ENCODE measurements around the gene DOHH.

DOHH gene

DNA sequence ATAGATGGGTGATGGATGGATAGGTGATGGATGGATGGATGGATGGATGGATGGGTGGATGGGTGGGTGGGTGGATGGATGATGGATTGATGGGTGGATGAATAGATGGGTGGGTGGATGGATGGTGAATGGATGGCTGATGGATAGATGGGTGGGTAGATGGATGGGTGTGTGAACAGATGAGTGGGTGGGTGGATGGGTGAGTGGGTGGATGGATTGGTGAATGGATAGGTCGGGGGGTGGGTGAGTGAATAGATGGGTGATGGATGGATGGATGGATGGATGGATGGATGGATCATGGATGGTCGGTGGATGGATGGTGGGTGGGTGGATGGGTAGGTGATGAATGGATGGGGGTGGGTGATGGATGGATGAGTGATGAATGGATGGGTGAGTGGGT lies 23.6 kb downstream of the DOHH start:
- no peak for DNase-seq

DNA sequence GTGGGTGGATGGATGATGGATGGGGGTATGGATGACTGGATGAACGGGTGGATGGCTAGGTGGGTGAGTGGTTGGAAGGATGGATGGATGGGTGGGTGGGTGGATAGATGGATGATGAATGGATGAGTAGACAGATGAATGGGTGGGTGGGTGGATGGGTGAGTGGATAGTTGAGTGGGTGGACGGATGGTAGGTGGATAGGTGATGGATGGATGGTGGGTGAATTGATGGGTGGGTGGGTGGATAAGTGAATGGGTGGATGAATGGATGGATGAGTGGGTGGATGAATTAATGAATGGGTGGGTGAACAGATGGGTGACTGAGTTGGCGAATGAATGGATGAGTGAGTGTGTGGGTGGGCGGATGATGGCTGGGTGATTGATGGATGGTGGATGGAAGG lies 25.0 kb downstream of the DOHH start:
- no peak for DNase-seq

DNA sequence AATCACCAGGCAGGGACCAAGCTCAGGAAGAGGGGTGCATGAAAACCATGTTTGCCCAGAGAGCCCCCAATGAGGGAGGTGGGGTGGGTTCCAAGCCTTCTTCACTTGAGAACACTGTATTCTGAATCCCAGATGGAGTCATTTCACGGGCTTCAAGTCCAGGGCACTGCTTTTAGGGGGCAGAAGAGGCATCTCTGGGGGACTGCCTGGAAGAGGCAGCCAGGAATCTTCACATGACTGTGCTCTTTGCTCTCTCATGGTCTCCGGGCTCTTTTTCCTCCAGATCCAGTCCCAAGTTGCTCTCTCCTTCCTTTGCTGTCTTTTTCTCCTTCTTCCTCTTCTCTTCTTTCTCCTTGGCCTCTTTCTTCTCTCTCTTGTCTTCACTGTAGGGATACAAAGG lies 25.9 kb downstream of the DOHH start:
- DNase-seq: no peak

DNA sequence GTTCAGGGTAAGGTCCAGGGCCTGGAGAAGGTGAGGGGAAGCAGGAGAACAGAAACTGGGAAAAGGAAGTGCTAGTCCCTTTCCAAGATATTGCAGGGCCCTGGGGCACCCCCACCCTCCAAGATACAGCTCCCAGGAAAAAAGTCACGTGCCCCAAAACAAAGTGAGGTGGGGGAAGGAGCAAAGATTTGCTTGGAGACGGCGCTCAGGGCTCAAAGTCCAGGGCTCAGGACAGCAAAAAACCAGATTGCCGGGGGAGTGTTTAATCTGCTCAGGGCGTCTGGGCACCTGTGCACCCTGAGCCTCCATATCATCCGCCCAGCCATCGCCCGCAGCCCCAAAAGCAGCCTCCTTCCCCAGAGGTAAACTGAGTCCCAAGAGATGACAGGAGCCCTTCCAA lies 26.5 kb downstream of the DOHH start:
- no peak for DNase-seq

DNA sequence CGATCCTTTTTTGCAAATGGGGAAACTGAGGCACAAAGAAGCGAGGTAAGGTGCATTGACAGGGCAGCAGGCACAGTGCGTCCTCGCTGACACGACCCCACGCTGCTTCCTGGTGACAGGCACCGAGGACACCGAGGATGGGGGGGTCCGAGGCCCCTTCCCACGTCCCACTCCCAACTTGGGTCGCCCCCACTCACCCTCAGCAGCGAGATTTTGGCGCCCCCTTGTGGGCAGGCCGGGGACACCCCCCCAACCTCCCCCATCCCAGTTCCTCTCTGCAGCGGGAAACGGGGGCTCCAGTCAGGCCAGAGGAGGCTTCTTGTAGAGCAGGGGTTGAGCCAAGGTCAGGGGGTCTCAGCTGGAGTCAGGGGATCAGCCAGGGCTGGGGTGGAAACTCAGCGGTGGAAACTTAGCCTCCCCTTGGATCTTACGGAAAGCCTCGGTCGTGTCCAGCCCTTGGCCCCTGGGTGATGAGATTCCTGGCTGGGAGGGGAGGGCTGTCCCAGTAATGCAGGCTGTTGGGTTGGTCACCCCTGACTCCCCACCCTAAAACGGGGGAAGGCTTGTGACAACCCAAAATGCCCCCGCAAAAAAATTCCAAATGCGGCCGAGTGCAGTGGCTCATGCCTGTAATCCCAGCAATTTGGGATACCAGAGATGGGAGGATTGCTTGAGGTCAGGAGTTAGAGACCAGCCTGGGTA lies 28.4 kb downstream of the DOHH start:
- no peak for DNase-seq

DNA sequence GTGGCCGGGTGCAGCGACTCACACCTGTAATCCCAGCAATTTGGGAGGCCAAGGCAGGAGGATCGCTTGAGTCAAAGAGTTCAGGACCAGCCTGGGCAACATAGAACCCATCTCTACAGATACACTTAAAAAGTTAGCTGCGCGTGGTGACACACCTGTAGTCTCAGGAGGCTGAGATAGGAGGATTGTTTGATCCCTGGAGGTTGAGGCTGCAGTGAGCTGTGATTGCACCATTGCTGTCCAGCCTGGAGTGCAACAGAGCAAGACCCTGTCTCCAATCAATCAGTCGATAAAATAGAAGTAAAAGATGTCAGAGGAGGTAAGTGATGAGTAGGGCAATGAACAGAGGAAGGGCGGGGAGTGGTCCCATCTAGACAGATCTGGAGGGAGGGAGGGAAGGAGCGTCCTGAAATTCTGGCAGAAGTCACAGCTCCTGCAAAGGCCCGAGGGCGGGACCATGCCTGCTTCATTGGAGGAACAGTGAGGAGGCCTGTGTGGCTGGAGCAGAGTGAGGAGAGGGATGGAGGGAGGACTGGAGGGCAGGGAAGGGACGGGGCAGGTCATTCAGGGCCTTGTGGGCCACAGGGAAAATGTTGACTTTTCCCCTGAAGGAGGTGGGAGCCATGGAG lies 29.9 kb downstream of the DOHH start:
- no peak for DNase-seq

DNA sequence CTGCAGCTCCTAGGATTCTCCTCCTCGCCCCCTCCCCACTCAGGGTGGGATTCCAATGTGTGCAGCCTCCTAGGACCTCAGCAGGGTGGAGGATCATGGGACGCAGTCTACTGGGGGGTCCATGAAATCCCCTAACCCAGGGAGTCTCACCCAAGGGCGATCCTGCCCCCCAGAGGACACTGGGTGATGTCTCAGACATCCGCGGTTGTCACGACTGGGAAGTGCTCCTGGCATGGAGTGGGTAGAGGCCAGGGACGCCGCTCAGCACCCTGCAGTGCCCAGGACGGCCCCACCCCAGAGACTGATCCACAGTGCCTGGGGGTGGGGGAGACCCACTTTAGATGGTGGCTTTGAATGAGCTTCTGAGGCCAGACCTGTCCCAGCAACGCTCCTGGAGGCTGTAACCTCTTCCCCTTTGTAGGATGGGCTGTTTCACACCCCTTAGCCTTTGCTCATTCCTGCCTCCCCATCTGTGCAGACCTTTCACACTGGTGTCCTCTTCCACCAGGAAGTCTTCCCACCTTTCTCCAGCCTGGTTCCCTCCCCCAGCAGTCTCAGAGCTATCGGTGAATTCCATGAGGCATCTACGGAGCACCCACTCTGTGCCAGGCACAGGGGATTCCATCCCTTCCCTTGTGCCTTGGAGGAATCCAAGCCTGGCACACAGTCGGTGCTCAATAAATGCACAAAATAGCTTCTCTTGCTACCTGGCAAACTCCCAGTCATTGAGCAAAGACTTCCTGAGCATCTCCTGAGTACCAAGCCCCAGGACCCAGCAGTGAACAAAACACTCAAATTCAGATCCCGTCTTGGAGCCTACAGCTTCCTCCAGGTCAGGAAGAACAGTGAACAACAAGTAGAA lies 30.6 kb downstream of the DOHH start:
- DNase-seq: no peak

DNA sequence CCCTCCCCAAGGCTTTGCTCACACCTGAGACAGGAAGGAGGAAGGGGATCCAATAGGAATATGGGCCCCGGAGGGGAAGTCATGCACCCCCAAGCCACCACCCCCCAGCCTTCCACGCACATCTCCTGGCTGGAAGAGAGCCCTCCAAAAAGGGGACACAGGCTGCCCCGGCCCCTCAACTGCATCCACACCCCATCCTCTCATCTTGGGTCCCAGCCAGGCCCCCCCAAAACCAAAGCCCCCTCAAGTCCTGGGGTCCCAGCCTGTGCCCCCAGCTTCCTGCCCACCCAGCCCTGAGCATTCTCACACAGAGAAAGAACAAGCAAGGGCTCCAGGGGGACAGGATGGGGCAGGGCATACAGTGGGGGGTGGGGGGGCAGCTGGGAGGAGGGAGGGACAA lies 32.3 kb downstream of the DOHH start:
- no peak for DNase-seq

DNA sequence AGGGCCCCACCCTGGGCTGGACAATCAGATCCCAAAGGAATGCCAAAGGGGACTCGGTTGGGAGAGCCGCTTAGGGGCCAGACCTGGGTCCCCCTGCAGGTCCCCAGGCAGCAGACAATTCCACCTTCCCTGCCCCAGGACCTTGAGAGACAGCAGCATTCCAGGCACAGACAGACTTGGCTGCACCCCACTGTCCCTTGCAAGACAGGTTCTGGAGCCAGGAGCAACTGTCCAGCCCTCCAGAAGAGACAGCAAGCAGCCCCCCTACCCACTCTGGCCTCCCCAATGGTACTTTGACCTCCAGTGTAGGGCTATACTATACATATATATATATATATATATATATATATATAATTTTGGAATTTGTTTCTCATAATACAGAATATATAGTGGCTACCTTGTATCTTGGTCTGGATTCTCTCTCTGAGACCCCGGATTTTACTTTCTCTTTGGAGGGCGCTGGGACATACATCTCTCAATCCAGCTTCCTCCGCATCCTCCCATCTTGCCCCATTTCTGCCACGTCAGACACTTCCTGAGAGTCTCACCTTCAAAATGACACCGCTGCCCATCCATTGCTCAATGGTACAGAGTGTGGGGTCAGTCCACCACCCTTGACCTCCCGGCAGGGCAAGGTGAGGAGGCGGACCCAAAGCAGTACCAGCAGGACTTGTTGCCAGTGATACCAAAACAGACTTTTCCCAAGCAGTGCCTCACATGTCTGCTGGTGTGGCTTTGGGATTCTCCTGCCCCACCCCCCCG lies 32.9 kb downstream of the DOHH start:
- no peak for DNase-seq

DNA sequence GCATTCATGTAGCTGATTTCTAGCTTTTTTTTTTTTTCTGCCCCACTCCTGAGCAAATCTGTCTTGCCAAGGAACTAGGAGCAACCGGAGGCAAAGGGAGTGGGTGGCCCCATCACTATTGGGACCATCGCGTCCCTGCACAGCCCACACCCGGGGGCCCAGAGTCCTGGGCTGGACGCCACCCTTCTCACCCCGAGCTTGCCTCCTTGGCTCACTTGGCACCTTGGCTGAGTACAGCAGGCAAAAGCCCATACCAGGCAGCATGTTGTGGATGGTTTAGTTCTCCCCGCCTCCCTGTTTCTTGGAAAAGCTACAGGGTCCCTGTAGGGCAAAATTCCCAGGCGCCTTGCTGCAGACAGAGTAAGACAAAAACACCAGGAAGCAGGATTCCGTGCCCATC lies 33.8 kb downstream of the DOHH start:
- DNase-seq: no peak

DNA sequence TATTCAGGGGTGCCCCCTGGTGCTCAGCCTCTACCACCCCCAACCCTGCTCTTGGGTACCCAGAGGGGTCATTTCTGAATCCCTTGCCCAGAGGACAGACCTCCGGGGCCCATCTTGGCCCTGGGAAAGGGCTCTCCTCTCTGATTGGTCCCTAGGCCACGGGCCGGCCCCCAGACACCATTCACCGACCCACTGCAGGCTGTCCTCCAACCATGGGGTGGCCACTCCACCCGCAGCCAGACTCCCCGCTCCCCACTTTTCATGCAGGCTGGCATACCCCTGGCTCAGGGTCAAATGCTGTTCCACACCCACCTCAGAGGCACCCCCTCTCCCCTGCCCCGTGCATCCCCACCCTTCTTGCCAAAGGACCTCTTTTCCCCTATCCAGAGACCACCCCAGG lies 34.9 kb downstream of the DOHH start:
- no peak for DNase-seq

DNA sequence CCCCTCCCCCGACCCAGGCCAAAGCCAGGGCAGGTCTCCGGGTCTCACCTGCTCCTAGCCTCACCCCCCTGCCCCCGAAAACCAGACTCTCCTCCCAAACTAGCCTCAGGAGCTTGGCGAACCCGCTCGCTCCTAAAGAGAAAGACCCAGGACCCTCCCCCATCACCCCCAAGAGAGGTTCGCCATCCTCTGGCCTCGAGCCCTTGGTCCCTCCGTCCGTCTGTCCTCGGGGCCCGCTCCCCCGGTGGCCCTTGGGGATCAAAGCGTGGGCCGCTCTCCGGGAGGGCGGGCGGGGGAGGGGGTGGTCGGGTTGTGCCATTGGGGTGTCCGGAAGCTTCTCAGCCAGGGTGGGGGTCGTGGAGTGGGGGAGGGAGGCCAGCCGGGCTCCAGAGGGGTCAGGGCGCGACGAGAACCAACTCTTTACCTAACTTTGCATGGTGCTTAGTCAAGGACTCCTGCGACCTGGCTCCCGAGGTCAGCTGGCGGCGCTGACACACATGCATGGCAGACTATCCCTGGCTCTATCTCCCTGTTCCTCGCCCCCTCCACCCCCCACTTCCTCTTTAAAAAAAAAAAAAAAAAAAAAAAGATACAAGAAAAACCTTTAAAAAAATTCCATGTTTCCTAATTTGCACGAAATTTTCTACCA lies 35.8 kb downstream of the DOHH start:
- DNase-seq: no peak

DNA sequence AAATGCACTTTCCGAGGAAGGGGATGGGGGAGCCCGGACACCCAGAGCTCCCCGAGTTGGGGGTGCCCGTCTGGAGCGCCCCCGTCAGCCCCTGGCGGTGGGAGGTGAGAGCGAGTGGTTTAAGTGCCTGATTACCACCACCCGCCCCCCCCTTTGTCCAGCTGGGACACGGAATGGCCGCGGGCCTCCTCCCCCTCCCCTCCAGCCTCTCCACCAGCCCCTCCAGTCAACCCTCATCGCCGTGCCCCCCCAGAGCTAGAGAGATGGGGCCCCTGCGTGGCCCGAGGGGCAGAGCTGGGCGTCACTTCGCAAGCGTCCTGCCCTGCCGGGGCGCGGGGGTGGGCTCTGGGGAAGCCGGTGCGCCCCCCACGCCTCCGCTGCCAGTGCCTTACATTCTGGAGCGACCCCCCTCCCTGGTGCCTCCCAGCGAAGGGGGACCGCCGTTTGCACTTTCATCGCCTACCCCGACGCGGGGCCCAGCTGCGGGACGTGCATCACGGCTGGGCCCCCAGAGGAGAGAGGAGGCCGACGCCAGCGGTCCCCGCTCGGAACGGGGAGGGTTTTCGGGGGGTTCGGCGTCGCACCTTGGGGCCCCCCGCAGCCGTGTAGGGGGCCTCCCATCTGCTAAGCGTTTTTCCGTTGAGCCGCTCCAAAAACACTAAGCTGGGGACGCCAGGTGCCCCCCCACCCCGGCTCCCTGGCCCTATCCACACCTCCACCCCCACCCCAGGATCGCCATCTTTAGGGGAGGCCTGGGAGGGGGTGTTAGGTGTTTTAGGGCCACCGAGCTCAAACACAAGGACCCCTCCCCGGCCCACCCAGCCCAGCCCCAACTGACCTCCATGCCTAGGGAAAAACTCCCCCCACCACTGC lies 36.5 kb downstream of the DOHH start:
- DNase-seq: no peak

DNA sequence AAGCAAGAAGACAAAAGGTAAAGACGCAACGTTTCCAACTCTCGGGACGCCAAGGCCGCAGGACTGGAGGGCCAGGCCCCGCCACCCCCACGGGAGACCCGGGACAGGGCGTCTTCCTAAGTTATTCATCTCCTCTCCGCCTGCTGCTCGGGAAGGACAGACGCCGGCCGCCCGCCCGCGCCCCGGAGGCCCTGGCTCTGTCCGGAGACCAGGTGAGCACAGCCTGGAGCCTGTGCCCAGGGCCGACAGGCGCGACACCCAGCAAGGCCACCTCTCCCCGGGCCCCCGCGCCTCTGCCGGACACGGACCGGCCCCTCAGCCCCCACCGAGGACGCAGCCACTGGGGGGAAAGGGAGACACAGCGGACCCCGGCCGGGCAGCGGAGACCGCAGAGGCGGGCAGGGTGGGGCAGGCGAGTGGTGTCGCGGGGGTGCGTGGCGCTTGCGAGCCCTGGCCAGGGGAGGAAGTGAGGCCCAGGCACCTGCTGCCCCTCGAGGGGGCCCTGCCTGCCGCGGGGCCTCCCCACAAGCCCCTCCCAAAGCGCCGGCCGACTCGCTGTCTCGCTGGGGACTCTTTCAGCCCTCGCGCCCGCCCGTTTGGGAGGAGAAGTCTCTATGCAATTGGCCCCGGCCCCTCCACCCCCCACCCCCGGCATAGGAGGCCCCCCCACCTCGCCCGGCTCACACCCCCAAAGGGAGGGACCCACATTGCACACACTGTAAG lies 37.3 kb downstream of the DOHH start:
- no peak for DNase-seq

DNA sequence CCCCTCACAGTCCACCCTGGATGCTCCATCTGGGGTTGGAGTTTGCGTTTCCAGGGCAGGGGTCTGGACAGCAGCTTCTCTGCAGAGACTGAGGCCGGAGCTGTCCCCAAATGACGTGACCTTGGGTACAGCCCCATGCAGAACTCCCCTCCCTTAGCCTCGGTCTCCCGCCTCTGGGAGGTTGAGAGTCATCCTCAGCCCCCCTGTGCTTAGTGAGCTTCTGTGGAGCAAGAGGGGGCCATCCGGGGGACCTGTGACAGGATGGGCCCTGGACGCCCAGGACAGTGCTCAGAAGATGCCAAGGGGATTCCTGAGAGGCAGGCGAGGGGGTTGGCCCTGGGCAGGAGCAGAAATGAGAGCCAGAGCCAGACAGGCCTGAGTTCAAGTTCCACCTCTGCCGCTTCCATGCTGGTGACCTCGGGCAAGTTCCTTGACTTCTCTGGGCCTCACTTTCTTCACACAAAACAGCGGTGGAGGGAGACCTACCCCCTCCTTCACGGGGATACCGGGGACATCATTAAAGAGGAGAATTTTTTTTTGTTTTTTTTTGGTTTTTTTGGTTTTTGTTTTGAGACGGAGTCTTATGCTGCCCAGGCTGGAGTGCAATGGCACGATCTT lies 40.4 kb downstream of the DOHH start:
- no peak for DNase-seq

DNA sequence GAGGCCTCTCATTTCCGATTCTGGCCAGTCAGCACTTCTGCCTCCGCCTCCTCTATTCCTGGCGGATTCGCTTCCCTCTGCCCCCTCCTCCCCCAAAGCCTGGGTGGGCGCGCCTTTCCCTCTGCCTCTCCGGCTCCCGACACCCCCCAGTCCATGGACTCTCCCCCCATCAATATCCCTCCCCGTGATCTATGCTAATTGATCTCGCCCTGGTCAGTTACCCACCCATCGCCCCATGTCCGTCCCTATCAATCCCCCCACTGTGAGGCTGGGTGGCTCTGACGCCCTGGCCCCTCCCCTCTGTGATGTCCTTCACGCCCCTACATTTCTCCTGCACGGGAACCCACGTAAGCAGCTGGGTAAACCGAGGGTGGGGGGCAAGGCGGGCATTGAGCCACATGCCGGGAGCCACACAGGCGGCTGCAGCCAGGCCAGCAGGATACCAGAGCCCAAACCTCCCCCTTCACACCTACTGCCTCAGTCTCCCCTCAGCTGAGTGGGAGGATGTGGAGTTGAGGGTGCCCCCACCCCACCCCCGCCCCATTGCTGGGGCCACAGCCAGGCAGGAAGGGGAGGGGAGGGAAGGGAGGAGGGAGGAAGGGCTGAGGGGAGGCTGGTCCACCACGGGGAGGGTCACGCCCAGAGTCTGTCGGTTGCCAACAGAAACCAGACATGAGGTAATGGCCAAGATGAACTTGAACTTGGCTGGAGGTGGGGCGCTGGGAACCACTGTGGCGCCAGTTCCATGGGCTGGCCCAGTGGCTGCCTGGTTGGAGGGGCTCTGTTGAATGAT lies 41.2 kb downstream of the DOHH start:
- DNase-seq: no peak

DNA sequence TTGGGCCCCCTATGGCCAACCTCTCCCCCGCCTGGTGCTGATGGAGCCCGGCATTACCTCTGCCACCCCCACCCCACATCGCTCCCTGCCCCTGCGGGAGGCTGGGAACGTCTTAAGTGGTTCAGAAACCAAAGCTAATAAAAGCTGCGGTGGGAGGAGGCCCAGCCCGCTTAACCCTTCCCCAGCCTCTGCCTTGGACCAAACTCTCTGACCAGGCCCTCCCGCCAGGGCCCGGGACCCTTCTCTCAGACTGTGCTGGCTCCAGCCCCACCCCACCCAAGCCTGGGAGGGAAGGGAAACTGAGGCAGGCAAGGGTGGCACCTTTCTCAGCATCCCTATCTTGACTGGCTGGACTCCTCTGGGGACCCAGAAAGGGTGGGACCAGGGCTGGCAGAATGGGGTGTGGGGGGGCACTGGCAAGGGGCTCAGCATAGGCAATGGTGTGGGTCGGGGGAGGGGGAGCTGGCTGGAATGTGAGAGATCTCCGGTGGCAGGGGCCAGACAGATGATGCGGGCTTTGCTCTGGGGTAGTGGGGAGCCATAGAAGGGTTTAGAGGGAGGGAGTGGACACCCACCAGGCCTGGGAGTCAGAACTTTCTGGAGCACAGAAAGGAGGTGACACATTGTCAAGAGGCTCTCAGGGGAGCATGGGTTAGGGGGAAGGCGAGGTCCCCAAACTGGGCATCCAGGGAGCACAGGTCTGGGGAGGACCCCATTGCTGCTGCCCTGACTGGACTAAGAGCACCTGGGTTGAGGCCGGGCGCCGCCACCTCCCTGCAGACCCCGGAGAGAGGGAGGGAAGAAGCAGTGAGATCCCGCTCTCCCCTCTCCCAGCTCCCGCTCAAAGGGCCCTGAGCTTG lies 42.0 kb downstream of the DOHH start:
- DNase-seq: no peak

DNA sequence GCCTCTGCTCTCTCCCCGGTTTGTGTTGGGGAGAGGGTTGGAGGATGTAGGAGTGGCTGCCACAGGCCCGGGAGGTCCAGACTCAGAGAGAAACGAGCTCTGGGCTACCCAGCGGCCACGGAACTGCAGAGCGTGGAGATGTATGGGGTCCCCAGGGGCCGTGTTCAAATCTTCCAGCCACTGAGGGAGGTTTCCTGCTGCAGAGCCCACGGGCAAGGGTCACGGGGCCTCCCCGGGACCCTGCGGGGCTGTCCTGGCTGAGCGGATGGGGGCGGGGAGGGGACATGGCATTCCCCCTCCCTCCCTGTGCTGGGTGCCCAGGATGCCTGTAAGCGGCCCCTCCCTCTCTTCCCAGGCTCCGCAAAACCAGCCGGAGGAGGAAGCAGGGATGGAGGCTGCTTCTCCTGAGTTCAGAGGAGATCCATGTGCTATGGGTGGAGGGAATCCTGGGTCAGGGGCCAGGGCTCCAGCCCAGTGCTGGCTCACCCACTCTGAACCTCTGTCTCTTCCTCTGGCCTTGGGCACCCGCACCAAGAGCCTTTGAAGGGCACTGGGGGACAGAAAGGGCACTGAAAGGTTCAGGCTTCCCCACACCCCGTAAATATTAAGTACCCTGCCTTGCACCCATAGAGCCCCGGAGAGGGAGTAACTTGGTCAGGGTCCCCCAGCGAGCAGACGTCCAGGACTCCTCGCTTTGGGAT lies 42.8 kb downstream of the DOHH start:
- DNase-seq: no peak

Measured in SHP77 treated with DMSO at 0.1 percent for 48 hours (cell line).